ENCODE data around the gene MEGF11. TPM values are rescaled to one million over a fixed set of nuclear protein-coding genes. Genes with fewer than 3 reads are reported as not detected.

MEGF11 gene
- total RNA-seq, 6 experiments from 2014 or later = not detected

GRCh38 chr15:66067687-66068086 is 185.9 kb downstream of the MEGF11 start:
- Mint-ChIP-seq H3K4me3 (no peak overlapping the region), H3K4me1 (ENCODE audit: low read depth) (peaks cover 12% of the 10 kb centered on the region), H3K27ac (no peak overlapping the region), H3K36me3 (ENCODE audit: low read depth) (no peaks in the 10 kb centered on the region), H3K27me3 (ENCODE audit: insufficient read depth) (peaks cover 29% of the 10 kb centered on the region), H3K9me3 (no peaks in the 10 kb centered on the region)
- TF ChIP-seq CTCF (IDR thresholded peaks at IDR 0.05) = no peak
- no peak for DNase-seq

- no peak for DNase-seq
- Mint-ChIP-seq H3K36me3 (ENCODE audit: low read depth) (no peaks in the 10 kb centered on the region), H3K9me3 (no peaks in the 10 kb centered on the region), H3K27ac (no peak overlapping the region), H3K4me1 (ENCODE audit: low read depth) (peaks cover under 1% of the 10 kb centered on the region; the same call in 1 of the 2 replicates), H3K4me3 (no peak overlapping the region), H3K27me3 (ENCODE audit: insufficient read depth) (peaks cover 27% of the 10 kb centered on the region)
- TF ChIP-seq CTCF (IDR thresholded peaks at IDR 0.05) = no peak
Observed at GRCh38 chr15:66066481-66066880, 187.1 kb downstream of the MEGF11 start.

- Mint-ChIP-seq H3K36me3 (ENCODE audit: low read depth) (no peaks in the 10 kb centered on the region), H3K4me1 (ENCODE audit: low read depth) (no peaks in the 10 kb centered on the region), H3K9me3 (no peaks in the 10 kb centered on the region), H3K4me3 (no peak overlapping the region), H3K27me3 (ENCODE audit: insufficient read depth) (peaks cover 27% of the 10 kb centered on the region), H3K27ac (no peak overlapping the region)
- TF ChIP-seq CTCF (IDR thresholded peaks at IDR 0.05) = no peak
- DNase-seq = no peak
Observed at GRCh38 chr15:66066005-66066404, 187.5 kb downstream of the MEGF11 start.

- Mint-ChIP-seq H3K36me3 (ENCODE audit: low read depth) (no peaks in the 10 kb centered on the region), H3K27me3 (ENCODE audit: insufficient read depth) (peaks cover 30% of the 10 kb centered on the region), H3K4me3 (no peak overlapping the region), H3K4me1 (ENCODE audit: low read depth) (no peaks in the 10 kb centered on the region), H3K9me3 (no peaks in the 10 kb centered on the region), H3K27ac (no peak overlapping the region)
- no peak for TF ChIP-seq CTCF (IDR thresholded peaks at IDR 0.05)
- no peak for DNase-seq
Observed at GRCh38 chr15:66065325-66065724, 188.2 kb downstream of the MEGF11 start.

DNA sequence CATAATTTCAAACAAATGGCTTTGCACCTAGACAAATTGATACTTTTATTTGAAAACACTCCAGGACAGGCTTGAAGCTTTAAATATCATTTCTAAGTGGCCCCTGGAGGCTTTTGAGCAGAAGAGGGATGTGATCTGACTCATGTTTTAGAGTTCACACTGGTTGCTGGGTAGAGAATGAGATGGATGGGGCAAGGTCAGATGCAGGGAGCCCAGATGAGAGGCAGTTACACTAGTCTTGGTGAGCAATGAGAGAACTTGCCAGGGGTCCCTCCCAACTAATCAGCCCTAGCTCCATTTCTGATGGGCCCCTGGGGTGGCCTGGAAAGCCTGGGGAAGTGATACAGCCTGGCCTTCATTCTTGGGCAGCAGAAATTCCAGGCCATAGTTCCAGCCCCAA is 190.4 kb downstream of the MEGF11 start:
- no peaks in the 10 kb centered on the region for H3K9me3 Mint-ChIP-seq
- no peak overlapping the region for H3K4me3 Mint-ChIP-seq
- no peaks in the 10 kb centered on the region for H3K36me3 Mint-ChIP-seq (ENCODE audit: low read depth)
- peaks cover 41% of the 10 kb centered on the region for H3K27me3 Mint-ChIP-seq (ENCODE audit: insufficient read depth)
- DNase-seq = no peak
- no peak for TF ChIP-seq CTCF (IDR thresholded peaks at IDR 0.05)
- H3K27ac Mint-ChIP-seq = no peak overlapping the region
- no peaks in the 10 kb centered on the region for H3K4me1 Mint-ChIP-seq (ENCODE audit: low read depth)

DNA sequence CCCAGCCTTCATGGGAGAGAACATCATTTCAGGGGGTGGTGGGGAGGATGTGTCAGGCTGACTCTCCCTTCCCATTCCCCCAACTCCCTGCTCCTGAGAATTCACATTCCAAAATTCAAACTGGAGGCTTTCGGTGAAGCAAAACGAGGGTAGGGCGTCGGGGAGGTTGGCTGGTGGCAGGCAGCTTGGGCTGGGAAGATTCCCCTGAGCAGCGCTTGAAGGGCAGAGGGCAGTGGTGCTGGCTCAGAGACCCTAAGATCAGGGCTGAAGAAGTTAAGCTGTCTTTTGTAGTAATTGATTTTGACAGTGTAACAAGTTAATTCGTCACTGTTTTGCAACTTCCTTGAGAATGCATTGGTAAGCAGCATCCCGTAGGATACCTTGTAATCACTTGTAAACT is 196.5 kb downstream of the MEGF11 start:
- no peak for DNase-seq
- no peak overlapping the region for H3K27ac Mint-ChIP-seq
- no peaks in the 10 kb centered on the region for H3K9me3 Mint-ChIP-seq
- no peaks in the 10 kb centered on the region for H3K4me1 Mint-ChIP-seq (ENCODE audit: low read depth)
- H3K27me3 Mint-ChIP-seq (ENCODE audit: insufficient read depth) = peaks cover 43% of the 10 kb centered on the region
- H3K4me3 Mint-ChIP-seq = no peak overlapping the region
- TF ChIP-seq CTCF (IDR thresholded peaks at IDR 0.05) = no peak
- H3K36me3 Mint-ChIP-seq (ENCODE audit: low read depth) = no peaks in the 10 kb centered on the region

Data from HFFc6 (cell line).